K562 (cell line): Measurements from ENCODE around the gene TRIP10. TPM values are rescaled to one million over a fixed set of nuclear protein-coding genes. Genes with fewer than 3 reads are reported as not detected.
A peak's percentile ranks its signal among the peaks of the same experiment; 100 is the strongest.

Source experiments
- ATAC-seq: fragments of 200-7000 bp; cut with Tn5 transposase; 3 replicates; pipeline ENCODE4 v1.9.1; 2020; ENCODE audit warnings: moderate library complexity
- BruUV-seq: library from RNA; stranded (reverse); fragments of 400-500 nt; replicated peaks from 2 replicates; lab custom pipeline; 2021; lab: Mats Ljungman, UMichigan
- CTCF ChIA-PET: fragments of 300-600 bp; formaldehyde crosslinking; extraction: SDS; loops from one replicate; lab custom pipeline; 2021; ENCODE audit warnings: low intra/inter-chr PET ratio; lab: Yijun Ruan, JAX
- POLR2A ChIA-PET: fragments of 300-600, 350-650 bp; sonication (Branson Sonifier 250); formaldehyde crosslinking; extraction: SDS; loops from one replicate; lab custom pipeline; 2021; ENCODE audit warnings: antibody characterized with exemption, inconsistent platforms; lab: Yijun Ruan, JAX
- DNase-seq, 4 experiments: peaks; one replicate each; pipeline versions ENCODE4 v3.0.0 to v3.0.0-alpha.2; 2011 to 2018; ENCODE audit warnings: low spot score in 3 of 4, mixed read lengths in 3 of 4; ENCODE audit errors: extremely low read depth in 1 of 4
- FAIRE-seq: peaks from 2 replicates; lab custom pipeline; 2011; peaks lifted over from hg19 to GRCh38; lab: Jason Lieb, UNC
- H2AFZ ChIP-seq: 2 replicates; pipeline ENCODE4 v1.6.0; 2011; ENCODE audit warnings: low read depth, low read length, control low read depth, inconsistent platforms
- H3K27ac ChIP-seq: fragments of 200-600 bp; 3 replicates; pipeline ENCODE4 v1.8.0; 2011; ENCODE audit warnings: low read depth, mild to moderate bottlenecking, control low read depth, inconsistent platforms, low read length, moderate library complexity, mixed read lengths; ENCODE audit errors: extremely low read depth
- H3K27me3 ChIP-seq, 2 experiments: fragments of 300-600 bp in 1 of 2; 2 replicates in 1 of 2; 3 replicates in 1 of 2; pipeline versions ENCODE4 v1.6.0 to v1.8.0; 2011; ENCODE audit warnings: inconsistent platforms in 2 of 2, low read length in 2 of 2, mild to moderate bottlenecking in 1 of 2, mixed read lengths in 1 of 2, moderate library complexity in 1 of 2; ENCODE audit not compliant: control insufficient read depth in 2 of 2, insufficient read depth in 2 of 2
- H3K36me3 ChIP-seq: fragments of 300-600 bp; 3 replicates; pipeline ENCODE4 v1.8.0; 2011; ENCODE audit warnings: mild to moderate bottlenecking, low read length, inconsistent platforms; ENCODE audit not compliant: control insufficient read depth, insufficient read depth
- H3K4me1 ChIP-seq, 2 experiments: fragments of 200-600 bp in 1 of 2; replicated peaks in 1 of 2; 2 replicates in 1 of 2; 3 replicates in 1 of 2; pipeline versions ENCODE4 v1.5.1 to v1.8.0; 2011; ENCODE audit warnings: inconsistent platforms in 2 of 2, low read length in 2 of 2, mild to moderate bottlenecking in 1 of 2, mixed read lengths in 1 of 2, moderate library complexity in 1 of 2; ENCODE audit not compliant: control insufficient read depth in 2 of 2, insufficient read depth in 2 of 2
- H3K4me2 ChIP-seq: 2 replicates; pipeline ENCODE4 v1.6.1; 2011; ENCODE audit warnings: low read length, control low read depth, inconsistent platforms, mixed read lengths; ENCODE audit not compliant: insufficient read depth
- H3K4me3 ChIP-seq: fragments of 200-600 bp; sonication (generic), shearing (Covaris generic); 2 replicates; pipeline ENCODE4 v1.5.1; 2016; ENCODE audit warnings: control low read depth, inconsistent platforms
- H3K79me2 ChIP-seq: fragments of 200-600 bp; 3 replicates; pipeline ENCODE4 v1.8.0; 2011; ENCODE audit warnings: low read length, inconsistent platforms; ENCODE audit not compliant: control insufficient read depth, insufficient read depth
- H3K9ac ChIP-seq, 2 experiments: 2 replicates each; pipeline versions ENCODE4 v1.6.0 to v1.6.1; 2011; ENCODE audit warnings: low read depth in 2 of 2, low read length in 2 of 2, control low read depth in 1 of 2, inconsistent platforms in 1 of 2, mild to moderate bottlenecking in 1 of 2, mixed read lengths in 1 of 2; ENCODE audit not compliant: insufficient read depth in 1 of 2
- H3K9me1 ChIP-seq: one replicate; pipeline ENCODE4 v1.6.0; 2011; ENCODE audit warnings: inconsistent platforms, mild to moderate bottlenecking, low read length, moderate library complexity; ENCODE audit not compliant: control insufficient read depth, insufficient read depth
- H3K9me3 ChIP-seq: replicated peaks from 2 replicates; pipeline ENCODE4 v1.5.1; 2011; ENCODE audit warnings: low read depth, low read length, inconsistent platforms; ENCODE audit not compliant: control insufficient read depth, insufficient read depth
- H4K20me1 ChIP-seq: replicated peaks from 2 replicates; pipeline ENCODE4 v1.6.1; 2011; ENCODE audit warnings: low read length, inconsistent platforms, mixed read lengths; ENCODE audit not compliant: control insufficient read depth, insufficient read depth
- ARHGAP35 ChIP-seq: fragments of 450-650 bp; IDR thresholded peaks from 2 replicates; pipeline ENCODE4 v1.6.1; 2018; ENCODE audit not compliant: partially characterized antibody
- CREB5 ChIP-seq: fragments of 250-450 bp; sonication (Bioruptor Pico); IDR thresholded peaks from 2 replicates; pipeline ENCODE4 v1.5.0; 2020; ENCODE audit warnings: mild to moderate bottlenecking
- E2F5 ChIP-seq: sonication (generic); formaldehyde crosslinking; IDR thresholded peaks from 2 replicates; pipeline ENCODE4 v1.8.0; 2022; ENCODE audit warnings: mild to moderate bottlenecking, missing genetic modification reagents
- ESRRA ChIP-seq: fragments of 450-650 bp; IDR thresholded peaks from 2 replicates; pipeline ENCODE4 v1.6.1; 2014; ENCODE audit warnings: low read depth, mild to moderate bottlenecking, moderate library complexity, borderline replicate concordance
- LEF1 ChIP-seq: fragments of 450-650 bp; IDR thresholded peaks from 2 replicates; pipeline ENCODE4 v1.6.1; 2016; ENCODE audit warnings: mild to moderate bottlenecking
- MBD2 ChIP-seq: sonication (generic); IDR thresholded peaks from 2 replicates; pipeline ENCODE4 v1.6.1; 2016; ENCODE audit warnings: low read depth, borderline replicate concordance
- NFIX ChIP-seq: fragments of 250-450 bp; sonication (Bioruptor Pico); IDR thresholded peaks from 2 replicates; pipeline ENCODE4 v1.4.0; 2020; ENCODE audit warnings: low read depth, mild to moderate bottlenecking, moderate library complexity
- PHB ChIP-seq: fragments of 250-450 bp; sonication (Bioruptor Pico); IDR thresholded peaks from 2 replicates; pipeline ENCODE4 v1.5.0; 2021
- PHF21A ChIP-seq: fragments of 450-650 bp; IDR thresholded peaks from 2 replicates; pipeline ENCODE4 v1.6.1; 2017; ENCODE audit warnings: low read depth, borderline replicate concordance
- PTTG1 ChIP-seq: fragments of 450-650 bp; IDR thresholded peaks from 2 replicates; pipeline ENCODE4 v1.6.1; 2016; ENCODE audit warnings: low read depth, mild to moderate bottlenecking, missing genetic modification characterization, missing compliant biosample characterization
- SIRT6 ChIP-seq: IDR thresholded peaks from one replicate; pipeline ENCODE4 v1.6.1; 2012; ENCODE audit warnings: low read depth, mild to moderate bottlenecking, control low read depth, inconsistent platforms, low read length, moderate library complexity
- SMARCB1 ChIP-seq: IDR thresholded peaks from 2 replicates; pipeline ENCODE4 v1.6.1; 2011; ENCODE audit warnings: improper control_type of control experiment, low read depth; ENCODE audit not compliant: insufficient read length
- SRF ChIP-seq, 2 experiments: fragments of 250-450, 450-650 bp in 1 of 2; sonication (Bioruptor Pico) in 1 of 2; sonication (generic) in 1 of 2; formaldehyde crosslinking; IDR thresholded peaks; 2 replicates each; pipeline versions ENCODE4 v1.5.0 to v1.5.1; 2020 to 2022; ENCODE audit warnings: mild to moderate bottlenecking in 1 of 2, missing genetic modification reagents in 1 of 2
- ZNF347 ChIP-seq: fragments of 450-650 bp; formaldehyde crosslinking; IDR thresholded peaks from 2 replicates; pipeline ENCODE4 v1.4.0; 2020; ENCODE audit warnings: low read depth, mild to moderate bottlenecking, moderate library complexity
- ZNF592 ChIP-seq: fragments of 450-650 bp; IDR thresholded peaks from 2 replicates; pipeline ENCODE4 v1.6.1; 2017; ENCODE audit warnings: antibody characterized with exemption, mild to moderate bottlenecking
- ZSCAN32 ChIP-seq: fragments of 450-650 bp; formaldehyde crosslinking; IDR thresholded peaks from 2 replicates; pipeline ENCODE4 v1.4.0; 2020; ENCODE audit warnings: mild to moderate bottlenecking, moderate library complexity
- WGBS: fragments of 100-300 bp; shearing (Covaris generic); methylation state at CpG from one replicate; pipeline ENCODE4 v1.1.6; 2016; ENCODE audit warnings: low coverage, mixed read lengths; ENCODE audit not compliant: insufficient coverage; ENCODE audit errors: missing lambda C conversion rate; 5-methylcytosine and 5-hydroxymethylcytosine counted together
- in situ Hi-C: fragments of 300-500 bp; cut with MboI; formaldehyde crosslinking; loops from 4 replicates; pipeline ENCODE4 v1.15.0; 2018; ENCODE audit warnings: inconsistent platforms, mixed read lengths
- intact Hi-C: fragments of 100-400 bp; cut with micrococcal nuclease; formaldehyde crosslinking; loops from 2 replicates; pipeline ENCODE4 v1.14.2; 2022
- polyA plus RNA-seq, 8 experiments: library from polyadenylated mRNA; depleted of rRNA in 4 of 8; stranded (reverse) in 5 of 8; unstranded in 3 of 8; fragments of >200 nt; fragmentation: Nextera tagmentation in 2 of 8; fragmentation: Illumina TruSeq in 1 of 8; extraction: Ambion mirVana in 2 of 8; extraction: Trizol in 1 of 8; gene quantifications; 2 replicates each; pipeline versions ENCODE4 v1.2.1 to v1.2.3, GENCODE V29; 2011 to 2014; ENCODE audit warnings: inconsistent platforms in 1 of 8, missing spikeins in 1 of 8
- total RNA-seq, 7 experiments: library from RNA; depleted of rRNA in 6 of 7; stranded (reverse); fragments of >200 nt in 6 of 7; fragmentation: Illumina TruSeq in 2 of 7; extraction: Trizol in 2 of 7; gene quantifications; 2 replicates each; pipeline versions ENCODE4 v1.2.1 to v1.2.3, GENCODE V29; 2011 to 2021; ENCODE audit warnings: low replicate concordance in 1 of 7

The TRIP10 gene
- total and polyA plus RNA-seq, 9 of the 15 experiments (the other 6 are each of a cell fraction or from before 2014, with no cell fraction given), result 1.2 to 66.8 (median 36.1) TPM

- BruUV-seq, result no TSS peak
- intact Hi-C loops, result loop anchor here (10.0 kb wide), 1 partner anchor 219 kb away; no protein-coding TSS in a partner anchor
- TF ChIP-seq ZNF347 (no peak), ARHGAP35 (no peak), PHF21A (no peak), SRF (CRISPR knock-in tag; IDR thresholded peaks at IDR 0.05) (no peak), LEF1 (no peak), SMARCB1 (no peak), ZNF592 (no peak), PHB (CRISPR knock-in tag) (no peak), SIRT6 (no peak), ESRRA (0 out of 2 replicates have a peak, but pooled peaks have one; percentile 15), E2F5 (CRISPR knock-in tag) (no peak), MBD2 (no peak), CREB5 (no peak), ZSCAN32 (no peak), NFIX (no peak), PTTG1 (tag) (no peak)
Measured at GRCh38 chr19:6733338-6734095, 6.0 kb upstream of the TRIP10 start.

More at GRCh38 chr19:6733338-6734095, 6.0 kb upstream of the TRIP10 start:
- Histone ChIP-seq H3K9ac (peak overlapping the region in 1 of 2 experiments; percentile 77; a peak in 2 of 4 replicates), H4K20me1 (no peaks in the 10 kb centered on the region), H3K36me3 (peaks cover 3% of the 10 kb centered on the region; the same call in 1 of the 3 replicates), H3K9me3 (no peaks in the 10 kb centered on the region), H3K4me2 (peak overlapping the region; percentile 14; the same call in 1 of the 2 replicates), H2AFZ (no peak overlapping the region), H3K9me1 (no peaks in the 10 kb centered on the region), H3K79me2 (peaks cover 19% of the 10 kb centered on the region), H3K27me3 (no peaks in the 10 kb centered on the region), H3K4me1 (peaks cover 34 to 73% of the 10 kb centered on the region in 2 experiments), H3K27ac (no peak overlapping the region), H3K4me3 (no peak overlapping the region)
- peak in 3 of 4 experiments; percentile 31 to 56 (median 54) for DNase-seq
- WGBS, result 74% methylated on average over 17 of the region's 29 CpGs
- ChIA-PET POLR2A (interaction anchor here (0.6 to 0.9 kb wide), 2 partner anchors 17 to 34 kb away, joined by 3 read pairs; partner anchors contain the start of gene SH2D3A), CTCF (interaction anchor here (0.7 kb wide), 1 partner anchor 268 kb away, joined by 4 read pairs; no protein-coding TSS in a partner anchor)
- FAIRE-seq, result no peak
- in situ Hi-C loops, result no loop called here
- ATAC-seq, result no peak
